IMR-90 (cell line): ENCODE results near the gene MOB3A. TPM values are rescaled to one million over a fixed set of nuclear protein-coding genes. Genes with fewer than 3 reads are reported as not detected.

Experiments used
- ATAC-seq: fragments of 200-7000 bp; cut with Tn5 transposase; 2 replicates; pipeline ENCODE4 v1.9.1; 2020; ENCODE audit warnings: low read depth, mild to moderate bottlenecking, moderate library complexity
- BruUV-seq: library from RNA; stranded (reverse); fragments of 400-500 nt; replicated peaks from 2 replicates; lab custom pipeline; 2021; lab: Mats Ljungman, UMichigan
- CTCF ChIA-PET: fragments of 300-600 bp; formaldehyde crosslinking; extraction: SDS; loops from one replicate; lab custom pipeline; 2021; ENCODE audit warnings: antibody characterized with exemption; lab: Yijun Ruan, JAX
- POLR2A ChIA-PET: fragments of 300-600 bp; sonication (Branson Sonifier 250); formaldehyde crosslinking; loops from one replicate; lab custom pipeline; 2022; ENCODE audit warnings: antibody characterized with exemption; ENCODE audit not compliant: unreplicated experiment; lab: Charles Lee
- DNase-seq: peaks from one replicate; pipeline ENCODE4 v3.0.0; 2013
- H2AFZ ChIP-seq: replicated peaks from 2 replicates; pipeline ENCODE3; 2013; ENCODE audit warnings: low read length, mild to moderate bottlenecking; ENCODE audit not compliant: poor library complexity
- H2AK5ac ChIP-seq: 2 replicates; pipeline ENCODE4 v1.6.1; 2013; ENCODE audit warnings: low read depth, low read length, inconsistent platforms
- H2AK9ac ChIP-seq: replicated peaks from 2 replicates; pipeline ENCODE3; 2013; ENCODE audit warnings: mild to moderate bottlenecking, low read depth, low read length, moderate library complexity; ENCODE audit not compliant: poor library complexity
- H2BK120ac ChIP-seq: 2 replicates; pipeline ENCODE4 v1.6.1; 2013; ENCODE audit warnings: low read depth, low read length, inconsistent platforms
- H2BK15ac ChIP-seq: 3 replicates; pipeline ENCODE4 v1.6.1; 2013; ENCODE audit warnings: low read depth, low read length, inconsistent platforms
- H2BK20ac ChIP-seq: 2 replicates; pipeline ENCODE4 v1.6.1; 2013; ENCODE audit warnings: low read depth, mild to moderate bottlenecking, inconsistent platforms, low read length, moderate library complexity
- H2BK5ac ChIP-seq: 2 replicates; pipeline ENCODE4 v1.6.1; 2013; ENCODE audit warnings: mild to moderate bottlenecking, low read depth, low read length, inconsistent platforms; ENCODE audit not compliant: poor library complexity, severe bottlenecking
- H3K14ac ChIP-seq: replicated peaks from 2 replicates; pipeline ENCODE4 v1.6.1; 2013; ENCODE audit warnings: low read depth, low read length, inconsistent platforms
- H3K18ac ChIP-seq: 2 replicates; pipeline ENCODE4 v1.6.1; 2013; ENCODE audit warnings: low read depth, low read length, control low read depth
- H3K23ac ChIP-seq: 2 replicates; pipeline ENCODE4 v1.6.1; 2013; ENCODE audit warnings: low read depth, low read length, inconsistent platforms
- H3K27ac ChIP-seq: 2 replicates; pipeline ENCODE4 v1.5.1; 2013; ENCODE audit warnings: mild to moderate bottlenecking, control low read depth, low read length; ENCODE audit not compliant: insufficient read depth
- H3K27me3 ChIP-seq: 2 replicates; pipeline ENCODE4 v1.6.1; 2013; ENCODE audit warnings: low read length; ENCODE audit not compliant: control insufficient read depth, insufficient read depth
- H3K36me3 ChIP-seq: 2 replicates; pipeline ENCODE4 v1.6.1; 2013; ENCODE audit warnings: low read length, mixed read lengths; ENCODE audit not compliant: control insufficient read depth, insufficient read depth
- H3K4ac ChIP-seq: 2 replicates; pipeline ENCODE4 v1.6.1; 2013; ENCODE audit warnings: low read depth, low read length, inconsistent platforms
- H3K4me1 ChIP-seq: 2 replicates; pipeline ENCODE4 v1.6.1; 2013; ENCODE audit warnings: low read length, mixed read lengths; ENCODE audit not compliant: control insufficient read depth, insufficient read depth
- H3K4me2 ChIP-seq: 2 replicates; pipeline ENCODE4 v1.6.1; 2013; ENCODE audit warnings: low read depth, mild to moderate bottlenecking, control low read depth, low read length, moderate library complexity
- H3K4me3 ChIP-seq: 2 replicates; pipeline ENCODE4 v1.5.1; 2013; ENCODE audit warnings: low read depth, mild to moderate bottlenecking, control low read depth, low read length, moderate library complexity; ENCODE audit not compliant: insufficient read depth
- H3K56ac ChIP-seq: 2 replicates; pipeline ENCODE4 v1.6.1; 2013; ENCODE audit warnings: low read length, inconsistent platforms; ENCODE audit not compliant: insufficient read depth; ENCODE audit errors: extremely low read depth
- H3K79me1 ChIP-seq, 2 experiments: 2 replicates each; pipeline ENCODE4 v1.6.1; 2013; ENCODE audit warnings: low read length in 2 of 2, inconsistent platforms in 1 of 2, low read depth in 1 of 2
- H3K9ac ChIP-seq: 2 replicates; pipeline ENCODE4 v1.6.1; 2013; ENCODE audit warnings: low read depth, low read length, control low read depth
- H3K9me1 ChIP-seq: 2 replicates; pipeline ENCODE4 v1.6.1; 2013; ENCODE audit warnings: low read length, inconsistent platforms; ENCODE audit not compliant: insufficient read depth
- H3K9me3 ChIP-seq: 2 replicates; pipeline ENCODE4 v1.6.1; 2013; ENCODE audit warnings: low read length; ENCODE audit not compliant: control insufficient read depth, insufficient read depth
- H4K20me1 ChIP-seq: 2 replicates; pipeline ENCODE4 v1.6.1; 2013; ENCODE audit warnings: low read length, inconsistent platforms; ENCODE audit not compliant: insufficient read depth
- H4K5ac ChIP-seq: 2 replicates; pipeline ENCODE4 v1.6.1; 2013; ENCODE audit warnings: mild to moderate bottlenecking, low read depth, low read length, control low read depth
- H4K8ac ChIP-seq, 2 experiments: 2 replicates each; pipeline ENCODE4 v1.6.1; 2013; ENCODE audit warnings: low read depth in 2 of 2, low read length in 2 of 2, control low read depth in 1 of 2, inconsistent platforms in 1 of 2
- H4K91ac ChIP-seq: 2 replicates; pipeline ENCODE4 v1.6.1; 2013; ENCODE audit warnings: low read depth, low read length, inconsistent platforms; ENCODE audit not compliant: insufficient read depth
- BHLHE40 ChIP-seq: fragments of 150-350 bp; IDR thresholded peaks from 2 replicates; pipeline ENCODE4 v1.6.1; 2016; ENCODE audit warnings: mild to moderate bottlenecking, low read depth, low read length
- CEBPB ChIP-seq: IDR thresholded peaks from 2 replicates; pipeline ENCODE4 v1.6.1; 2012; ENCODE audit warnings: low read depth, low read length, improper control_type of control experiment
- CTCF ChIP-seq: conservative IDR thresholded peaks from 2 replicates; pipeline ENCODE4 v1.5.1; 2012; ENCODE audit warnings: mild to moderate bottlenecking, low read depth, low read length, improper control_type of control experiment
- ELK1 ChIP-seq: fragments of 150-350 bp; IDR thresholded peaks from 2 replicates; pipeline ENCODE4 v1.6.1; 2016; ENCODE audit warnings: low read depth, mild to moderate bottlenecking, low read length, moderate library complexity, borderline replicate concordance
- FOS ChIP-seq: fragments of 150-350 bp; IDR thresholded peaks from 2 replicates; pipeline ENCODE4 v1.6.1; 2016; ENCODE audit warnings: low read depth, low read length
- MAFK ChIP-seq: IDR thresholded peaks from 2 replicates; pipeline ENCODE4 v1.6.1; 2012; ENCODE audit warnings: low read depth, low read length, improper control_type of control experiment
- MAZ ChIP-seq: IDR thresholded peaks from 2 replicates; pipeline ENCODE4 v1.6.1; 2012; ENCODE audit warnings: low read depth, mild to moderate bottlenecking, low read length, improper control_type of control experiment, moderate library complexity, borderline replicate concordance
- MXI1 ChIP-seq: IDR thresholded peaks from 2 replicates; pipeline ENCODE4 v1.6.1; 2012; ENCODE audit warnings: low read depth, mild to moderate bottlenecking, low read length, moderate library complexity, borderline replicate concordance
- POLR2A ChIP-seq: IDR thresholded peaks from 2 replicates; pipeline ENCODE4 v1.6.1; 2012; ENCODE audit warnings: mild to moderate bottlenecking, low read depth, low read length
- RAD21 ChIP-seq: IDR thresholded peaks from 2 replicates; pipeline ENCODE4 v1.6.1; 2012; ENCODE audit warnings: low read length, improper control_type of control experiment
- RCOR1 ChIP-seq: IDR thresholded peaks from 2 replicates; pipeline ENCODE4 v1.6.1; 2012; ENCODE audit warnings: mild to moderate bottlenecking, low read length, improper control_type of control experiment; ENCODE audit not compliant: insufficient replicate concordance
- RFX5 ChIP-seq: IDR thresholded peaks from 2 replicates; pipeline ENCODE4 v1.8.0; 2012; ENCODE audit warnings: low read depth, mild to moderate bottlenecking, low read length, moderate library complexity
- SMC3 ChIP-seq: fragments of 150-350 bp; IDR thresholded peaks from 2 replicates; pipeline ENCODE4 v1.6.1; 2016; ENCODE audit warnings: low read depth, mild to moderate bottlenecking, antibody characterized with exemption, low read length, moderate library complexity
- USF2 ChIP-seq: fragments of 150-350 bp; IDR thresholded peaks from 2 replicates; pipeline ENCODE4 v1.6.1; 2017; ENCODE audit warnings: mild to moderate bottlenecking, antibody characterized with exemption, low read length, low read depth
- WGBS, 2 experiments: methylation state at CpG; one replicate each; pipeline versions ENCODE4 v1.1.5 to v1.1.7; 2013; ENCODE audit warnings: missing lambda C conversion rate in 2 of 2; ENCODE audit not compliant: insufficient read length in 1 of 2; ENCODE audit errors: extremely low coverage in 2 of 2; 5-methylcytosine and 5-hydroxymethylcytosine counted together
- dilution Hi-C: fragments of 300-500 bp; cut with HindIII; formaldehyde crosslinking; loops from one replicate; pipeline ENCODE4 v1.14.3; 2018; ENCODE audit warnings: low sequenced_read_pairs; ENCODE audit not compliant: unreplicated experiment
- in situ Hi-C: fragments of 300-500 bp; cut with MboI; formaldehyde crosslinking; loops from 3 replicates; pipeline ENCODE4 v1.14.3; 2019; ENCODE audit warnings: low sequenced_read_pairs, inconsistent platforms, mixed read lengths
- intact Hi-C: fragments of 100-400 bp; cut with micrococcal nuclease; formaldehyde crosslinking; loops from 2 replicates; pipeline ENCODE4 v1.10.0; 2022
- polyA plus RNA-seq, 3 experiments: library from polyadenylated mRNA; depleted of rRNA; stranded (reverse); fragments of >200 nt; gene quantifications; 2 replicates each; pipeline ENCODE4 v1.2.3, GENCODE V29; 2012; ENCODE audit warnings: low replicate concordance in 1 of 3
- total RNA-seq: library from RNA; depleted of rRNA; stranded (reverse); fragments of >200 nt; gene quantifications from 2 replicates; pipeline ENCODE4 v1.2.3, GENCODE V29; 2012

Gene MOB3A
- total and polyA plus RNA-seq, 2 of the 4 experiments (the other 2 are of a cell fraction), result 9.3 to 26.5 TPM

- Histone ChIP-seq H3K4me1 (peaks cover under 1% of the 10 kb centered on the region), H3K4ac (no peak overlapping the region), H3K18ac (no peak overlapping the region), H2BK5ac (no peak overlapping the region), H3K14ac (no peak overlapping the region), H3K36me3 (peaks cover 40% of the 10 kb centered on the region), H4K91ac (no peak overlapping the region), H4K20me1 (peaks cover 49% of the 10 kb centered on the region), H3K79me1 (peaks cover 13 to 40% of the 10 kb centered on the region in 2 experiments), H3K56ac (no peak overlapping the region), H2AK9ac (peak overlapping the region; percentile 61), H2AFZ (no peak overlapping the region), H3K9ac (no peak overlapping the region), H2BK120ac (no peak overlapping the region), H3K27me3 (no peaks in the 10 kb centered on the region), H2AK5ac (no peak overlapping the region), H3K9me1 (peaks cover 7% of the 10 kb centered on the region), H2BK15ac (no peak overlapping the region), H3K4me3 (no peak overlapping the region), H3K27ac (no peak overlapping the region), H4K5ac (no peak overlapping the region), H2BK20ac (no peak overlapping the region), H3K9me3 (no peaks in the 10 kb centered on the region), H3K4me2 (no peak overlapping the region), H3K23ac (no peak overlapping the region), H4K8ac (no peak overlapping the region)
- TF ChIP-seq RFX5 (no peak), CTCF (no peak), MAZ (no peak), BHLHE40 (no peak), MAFK (no peak), FOS (no peak), RCOR1 (no peak), MXI1 (no peak), POLR2A (no peak), SMC3 (no peak), ELK1 (no peak), CEBPB (no peak), USF2 (no peak), RAD21 (no peak)
- POLR2A ChIA-PET, result no interaction called here
- WGBS, 2 experiments, result 89% methylated on average over 23 of the region's 39 CpGs; no CpG with 5 or more reads in 1 of the 2 experiments
- CTCF ChIA-PET, result no interaction called here
- in situ Hi-C loops, result no loop called here
- intact Hi-C loops, result no loop called here
- no peak for ATAC-seq
- no peak for DNase-seq
- dilution Hi-C loops, result no loop called here
- BruUV-seq, result no TSS peak
Measured at GRCh38 chr19:2099937-2100718, 4.0 kb upstream of the MOB3A start.
